Left ventricle myocardium inferior (tissue), 1 donor: ENCODE measurements around the gene COL21A1. TPM values are rescaled to one million over a fixed set of nuclear protein-coding genes. Genes with fewer than 3 reads are reported as not detected.

Experiments used
- DNase-seq: peaks from one replicate; pipeline ENCODE4 v3.0.0-alpha.2; 2020
- H3K27ac ChIP-seq: fragments of 200-600 bp; replicated peaks from 2 replicates; pipeline ENCODE4 v1.8.0; 2021
- H3K27me3 ChIP-seq: fragments of 200-600 bp; 2 replicates; pipeline ENCODE4 v1.8.0; 2021; ENCODE audit warnings: low read depth
- H3K36me3 ChIP-seq: fragments of 200-600 bp; 2 replicates; pipeline ENCODE4 v1.8.0; 2021
- H3K4me1 ChIP-seq: fragments of 200-600 bp; 2 replicates; pipeline ENCODE4 v1.8.0; 2021
- H3K4me3 ChIP-seq: fragments of 200-600 bp; 2 replicates; pipeline ENCODE4 v1.8.0; 2021; ENCODE audit warnings: mild to moderate bottlenecking, moderate library complexity
- H3K9me3 ChIP-seq: fragments of 200-600 bp; replicated peaks from 2 replicates; pipeline ENCODE4 v1.8.0; 2021
- CTCF ChIP-seq: fragments of 200-600 bp; IDR thresholded peaks from 2 replicates; pipeline ENCODE4 v1.8.0; 2021; ENCODE audit warnings: antibody characterized with exemption, mild to moderate bottlenecking, borderline replicate concordance
- intact Hi-C: fragments of 100-400 bp; cut with micrococcal nuclease; formaldehyde crosslinking; loops from one replicate; pipeline ENCODE4 v1.11.0; 2022
- long read RNA-seq: library from polyadenylated mRNA; unstranded; transcript quantifications from one replicate; pipeline ENCODE4 v2.0.0, GENCODE V29; 2021
- total RNA-seq: library from RNA; stranded (reverse); fragmentation: NEBNext Ultra II Directional; extraction: Animal tissue kit (Norgen Biotek cat#: 25700); gene quantifications from one replicate; pipeline ENCODE4 v1.2.1, GENCODE V29; 2021
- donor health status: DM: no; HTN: yes; CAD: no; lungs with severe emphysema.

The COL21A1 gene
- total RNA-seq, result 54.3 TPM
- long read RNA-seq, partial matches to known transcripts, result 7 of 24 reads
- long read RNA-seq, other reads (novel, unspliced or antisense), result 17 of 24 reads

- TF ChIP-seq CTCF, result peak; percentile 29
- peak; percentile 59 for DNase-seq
- Histone ChIP-seq H3K4me3 (peak within 1 kb of the TSS; percentile 67), H3K36me3 (no peaks in the 10 kb centered on the region), H3K27ac (peak within 1 kb of the TSS; percentile 60), H3K9me3 (no peaks in the 10 kb centered on the region), H3K27me3 (peaks cover 15% of the 10 kb centered on the region), H3K4me1 (peaks cover 38% of the 10 kb centered on the region)
- intact Hi-C loops, result no loop called here
Observed at GRCh38 chr6:56246881-56247653, at the start of gene COL21A1. Gene COL21A1 (minus strand): TSS chr6:56247580. CDS start chr6:56182618, 64,962 bp downstream.

- no peak overlapping the region for H3K4me3 ChIP-seq
- no peak for DNase-seq
- peaks cover 14% of the 10 kb centered on the region for H3K4me1 ChIP-seq
- no peak overlapping the region for H3K27ac ChIP-seq
- intact Hi-C loops, result loop anchor here (5.0 to 10.0 kb wide), 2 partner anchors 311 to 1019 kb away; no protein-coding TSS in a partner anchor
- H3K9me3 ChIP-seq, result no peaks in the 10 kb centered on the region
- TF ChIP-seq CTCF, result no peak
- no peaks in the 10 kb centered on the region for H3K36me3 ChIP-seq
- no peaks in the 10 kb centered on the region for H3K27me3 ChIP-seq
Observed at GRCh38 chr6:56293781-56294180, 46.4 kb upstream of the COL21A1 start.

GRCh38 chr6:56292505-56293181 lies 45.3 kb upstream of the COL21A1 start:
- no peak for DNase-seq
- no peaks in the 10 kb centered on the region for H3K9me3 ChIP-seq
- H3K36me3 ChIP-seq, result no peaks in the 10 kb centered on the region
- H3K27ac ChIP-seq, result no peak overlapping the region
- H3K4me3 ChIP-seq, result no peak overlapping the region
- peak; percentile 78 for TF ChIP-seq CTCF
- H3K27me3 ChIP-seq, result no peaks in the 10 kb centered on the region
- intact Hi-C loops, result loop anchor here (5.0 to 10.0 kb wide), 2 partner anchors 310 to 1018 kb away; no protein-coding TSS in a partner anchor
- peaks cover 14% of the 10 kb centered on the region for H3K4me1 ChIP-seq

- no peak for DNase-seq
- Histone ChIP-seq H3K27ac (no peak overlapping the region), H3K27me3 (no peaks in the 10 kb centered on the region), H3K36me3 (no peaks in the 10 kb centered on the region), H3K9me3 (no peaks in the 10 kb centered on the region), H3K4me3 (no peak overlapping the region), H3K4me1 (peaks cover 14% of the 10 kb centered on the region)
- TF ChIP-seq CTCF, result no peak
- intact Hi-C loops, result loop anchor here (5.0 to 10.0 kb wide), 2 partner anchors 309 to 1017 kb away; no protein-coding TSS in a partner anchor
Observed at GRCh38 chr6:56291302-56291917, 44.0 kb upstream of the COL21A1 start.

- Histone ChIP-seq H3K9me3 (no peaks in the 10 kb centered on the region), H3K36me3 (no peaks in the 10 kb centered on the region), H3K27me3 (no peaks in the 10 kb centered on the region), H3K4me3 (no peak overlapping the region), H3K27ac (no peak overlapping the region), H3K4me1 (peaks cover 14% of the 10 kb centered on the region)
- intact Hi-C loops, result loop anchor here (5.0 to 10.0 kb wide), 2 partner anchors 307 to 1015 kb away; no protein-coding TSS in a partner anchor
- DNase-seq, result no peak
- no peak for TF ChIP-seq CTCF
Observed at GRCh38 chr6:56289721-56290120, 42.3 kb upstream of the COL21A1 start.
